Left renal cortex interstitium (tissue), 4 donors: ENCODE measurements around the gene KRTAP25-1. TPM values are rescaled to one million over a fixed set of nuclear protein-coding genes. Genes with fewer than 3 reads are reported as not detected.

Experiments used
- DNase-seq, 4 donors: peaks; one replicate each; pipeline ENCODE4 v3.0.0-alpha.2; 2013; ENCODE audit warnings: low read depth in 4 of 4, low spot score in 2 of 4, missing footprints in 1 of 4
- polyA plus RNA-seq, 4 donors: library from polyadenylated mRNA; unstranded; fragments of 120-200 nt; gene quantifications; one replicate each; pipeline ENCODE4 v1.2.1, GENCODE V29; 2013; ENCODE audit not compliant: insufficient read length in 4 of 4

KRTAP25-1 gene
- polyA plus RNA-seq: not detected

- DNase-seq: no peak
Observed at GRCh38 chr21:30289215-30289614, at the start of gene KRTAP25-1. KRTAP25-1 (minus strand) TSS chr21:30289514; CDS start chr21:30289490, 24 bp downstream.

- no peak for DNase-seq
Observed at GRCh38 chr21:30338717-30339116, 49.4 kb upstream of the KRTAP25-1 start.

GRCh38 chr21:30337772-30338171 is 48.5 kb upstream of the KRTAP25-1 start:
- DNase-seq: no peak

- DNase-seq: no peak
Observed at GRCh38 chr21:30337276-30337744, 48.0 kb upstream of the KRTAP25-1 start, which contains the start of gene KRTAP27-1. KRTAP27-1 (minus strand) TSS chr21:30337694; CDS start chr21:30337668, 26 bp downstream.

GRCh38 chr21:30336596-30336995 is 47.3 kb upstream of the KRTAP25-1 start:
- DNase-seq: no peak

- DNase-seq: no peak
Observed at GRCh38 chr21:30333736-30334135, 44.4 kb upstream of the KRTAP25-1 start.

- no peak for DNase-seq
Observed at GRCh38 chr21:30332681-30333080, 43.4 kb upstream of the KRTAP25-1 start.

GRCh38 chr21:30329203-30329875 is 40.0 kb upstream of the KRTAP25-1 start:
- DNase-seq: no peak

GRCh38 chr21:30326390-30326789 is 37.1 kb upstream of the KRTAP25-1 start:
- no peak for DNase-seq

GRCh38 chr21:30320215-30320614 is 30.9 kb upstream of the KRTAP25-1 start, which contains the start of gene KRTAP26-1:
KRTAP26-1 (minus strand) TSS chr21:30320315; CDS start chr21:30320035, 280 bp downstream.
- DNase-seq: no peak

GRCh38 chr21:30315701-30316100 is 26.4 kb upstream of the KRTAP25-1 start:
- no peak for DNase-seq

- no peak for DNase-seq
Observed at GRCh38 chr21:30306884-30307283, 17.6 kb upstream of the KRTAP25-1 start.

- no peak for DNase-seq
Observed at GRCh38 chr21:30305136-30305535, 15.8 kb upstream of the KRTAP25-1 start.

- no peak for DNase-seq
Observed at GRCh38 chr21:30282850-30283249, 6.5 kb downstream of the KRTAP25-1 start, which contains the start of gene KRTAP24-1. KRTAP24-1 (minus strand) TSS chr21:30282950; CDS start chr21:30282932, 18 bp downstream.

GRCh38 chr21:30271611-30272010 is 17.7 kb downstream of the KRTAP25-1 start:
- no peak for DNase-seq

- no peak for DNase-seq
Observed at GRCh38 chr21:30271156-30271555, 18.2 kb downstream of the KRTAP25-1 start.

GRCh38 chr21:30269803-30270530 is 19.3 kb downstream of the KRTAP25-1 start:
- DNase-seq: no peak

- no peak for DNase-seq
Observed at GRCh38 chr21:30268608-30269197, 20.6 kb downstream of the KRTAP25-1 start.

GRCh38 chr21:30257773-30258172 is 31.5 kb downstream of the KRTAP25-1 start:
- no peak for DNase-seq

GRCh38 chr21:30256100-30256499 is 33.2 kb downstream of the KRTAP25-1 start:
- no peak for DNase-seq

- no peak for DNase-seq
Observed at GRCh38 chr21:30255679-30256078, 33.6 kb downstream of the KRTAP25-1 start.
